Spleen (tissue), 7 donors: ENCODE measurements around the gene MYLK3.

Experiments
- CTCF ChIP-seq, 11 experiments: fragments of 200-600 bp in 7 of 11; fragments of 450-650 bp in 4 of 11; sonication (generic) in 4 of 11; IDR thresholded peaks in 8 of 11; conservative IDR thresholded peaks in 3 of 11; 1 replicate in 7 of 11; 2 replicates in 4 of 11; pipeline versions ENCODE4 v1.4.0 to v1.8.0; 2016 to 2021; ENCODE audit warnings: antibody characterized with exemption in 11 of 11, inconsistent platforms in 4 of 11, mild to moderate bottlenecking in 1 of 11
- POLR2A ChIP-seq, 3 donors: fragments of 450-650 bp; IDR thresholded peaks; one replicate each; pipeline ENCODE4 v1.5.1; 2017; ENCODE audit warnings: antibody characterized with exemption in 3 of 3, mild to moderate bottlenecking in 1 of 3
- donor health status: DM: no; HTN: no; CAD: no; lungs with moderate emphysema.
- donor health status: DM: no; HTN: no; CAD: no.
- donor health status: DM: no; HTN: no; CAD: no.

- TF ChIP-seq CTCF (IDR thresholded peaks at IDR 0.05 in 8 of 11, conservative IDR thresholded peaks at IDR 0.05 in 3 of 11) (no peak), POLR2A (IDR thresholded peaks at IDR 0.05) (no peak)
Measured at GRCh38 chr16:46731691-46732555, 16.2 kb downstream of the MYLK3 start.
